Germinal center (tissue), 1 donor: ENCODE data around the gene SCAP.
A peak's percentile ranks its signal among the peaks of the same experiment; 100 is the strongest.

Experiments
- DNase-seq: peaks from one replicate; pipeline ENCODE4 v3.0.0; 2012; ENCODE audit warnings: mixed read lengths, low spot score

SCAP gene

GRCh38 chr3:47413751-47414150 lies 62.0 kb downstream of the SCAP start:
- peak; percentile 2 for DNase-seq

- peak; percentile 2 for DNase-seq
Measured at GRCh38 chr3:47412842-47413520, 62.8 kb downstream of the SCAP start.

GRCh38 chr3:47412453-47412756 lies 63.3 kb downstream of the SCAP start:
- no peak for DNase-seq

- DNase-seq: peak; percentile 3
Measured at GRCh38 chr3:47411696-47412452, 63.9 kb downstream of the SCAP start.

GRCh38 chr3:47410801-47411646 lies 64.7 kb downstream of the SCAP start:
- peak; percentile 1 for DNase-seq

- no peak for DNase-seq
Measured at GRCh38 chr3:47410417-47410720, 65.4 kb downstream of the SCAP start.

- no peak for DNase-seq
Measured at GRCh38 chr3:47409688-47410416, 65.9 kb downstream of the SCAP start.

GRCh38 chr3:47409284-47409683 lies 66.5 kb downstream of the SCAP start:
- DNase-seq: no peak

- no peak for DNase-seq
Measured at GRCh38 chr3:47408839-47409229, 66.9 kb downstream of the SCAP start.

GRCh38 chr3:47407896-47408838 lies 67.6 kb downstream of the SCAP start:
- DNase-seq: no peak

- DNase-seq: no peak
Measured at GRCh38 chr3:47407237-47407636, 68.5 kb downstream of the SCAP start.

- no peak for DNase-seq
Measured at GRCh38 chr3:47406762-47407149, 69.0 kb downstream of the SCAP start.

GRCh38 chr3:47405820-47406761 lies 69.7 kb downstream of the SCAP start:
- no peak for DNase-seq

GRCh38 chr3:47404955-47405790 lies 70.6 kb downstream of the SCAP start:
- no peak for DNase-seq

GRCh38 chr3:47404431-47404876 lies 71.3 kb downstream of the SCAP start:
- DNase-seq: no peak

- no peak for DNase-seq
Measured at GRCh38 chr3:47399531-47400270, 76.0 kb downstream of the SCAP start.

GRCh38 chr3:47399016-47399415 lies 76.7 kb downstream of the SCAP start:
- no peak for DNase-seq

- DNase-seq: no peak
Measured at GRCh38 chr3:47398228-47398627, 77.5 kb downstream of the SCAP start.
